Mesendoderm (in vitro differentiated cells): Measurements from ENCODE around the gene ZMYND8.

ENCODE experiments used
- DNase-seq: peaks from one replicate; pipeline ENCODE4 v3.0.0; 2013
- H2AK5ac ChIP-seq: 2 replicates; pipeline ENCODE4 v1.6.1; 2013; ENCODE audit warnings: low read length, inconsistent platforms
- H2BK120ac ChIP-seq: 2 replicates; pipeline ENCODE4 v1.6.1; 2013; ENCODE audit warnings: low read depth, mild to moderate bottlenecking, low read length, moderate library complexity, mixed read lengths
- H2BK15ac ChIP-seq: replicated peaks from 2 replicates; pipeline ENCODE4 v1.6.1; 2013; ENCODE audit warnings: low read depth, mild to moderate bottlenecking, moderate library complexity
- H2BK5ac ChIP-seq: 2 replicates; pipeline ENCODE4 v1.6.1; 2013; ENCODE audit warnings: low read length, inconsistent platforms
- H3K18ac ChIP-seq: 2 replicates; pipeline ENCODE4 v1.6.1; 2013; ENCODE audit warnings: mild to moderate bottlenecking, low read length, mixed read lengths
- H3K23ac ChIP-seq: one replicate; pipeline ENCODE4 v1.6.1; 2013; ENCODE audit warnings: low read length
- H3K27ac ChIP-seq: 2 replicates; pipeline ENCODE4 v1.5.1; 2013; ENCODE audit warnings: low read depth, mild to moderate bottlenecking, inconsistent platforms, low read length, moderate library complexity
- H3K27me3 ChIP-seq: 2 replicates; pipeline ENCODE4 v1.6.1; 2013; ENCODE audit warnings: low read length, control low read depth, mild to moderate bottlenecking, inconsistent platforms; ENCODE audit not compliant: insufficient read depth, poor library complexity
- H3K36me3 ChIP-seq: 2 replicates; pipeline ENCODE4 v1.6.1; 2013; ENCODE audit warnings: low read length, inconsistent platforms; ENCODE audit not compliant: control insufficient read depth, insufficient read depth
- H3K4ac ChIP-seq: one replicate; pipeline ENCODE4 v1.6.1; 2013; ENCODE audit warnings: low read depth, mild to moderate bottlenecking, low read length, moderate library complexity
- H3K4me1 ChIP-seq: 2 replicates; pipeline ENCODE4 v1.6.1; 2013; ENCODE audit warnings: low read depth, low read length, inconsistent platforms; ENCODE audit not compliant: control insufficient read depth
- H3K4me2 ChIP-seq: 2 replicates; pipeline ENCODE4 v1.6.1; 2013; ENCODE audit warnings: low read length
- H3K4me3 ChIP-seq: 2 replicates; pipeline ENCODE4 v1.5.1; 2013; ENCODE audit warnings: mild to moderate bottlenecking, low read length
- H3K56ac ChIP-seq: one replicate; pipeline ENCODE4 v1.6.1; 2013; ENCODE audit warnings: low read length
- H3K79me1 ChIP-seq: 2 replicates; pipeline ENCODE4 v1.6.1; 2013; ENCODE audit warnings: low read length, inconsistent platforms
- H3K79me2 ChIP-seq: 2 replicates; pipeline ENCODE4 v1.6.1; 2013; ENCODE audit warnings: mild to moderate bottlenecking, low read length; ENCODE audit not compliant: control insufficient read depth, insufficient read depth
- H3K9ac ChIP-seq: 2 replicates; pipeline ENCODE4 v1.6.1; 2013; ENCODE audit warnings: low read length, inconsistent platforms
- H4K5ac ChIP-seq: one replicate; pipeline ENCODE4 v1.6.1; 2013; ENCODE audit warnings: low read length
- H4K8ac ChIP-seq: one replicate; pipeline ENCODE4 v1.6.1; 2013; ENCODE audit warnings: low read depth, mild to moderate bottlenecking, control low read depth, low read length, moderate library complexity
- WGBS: extraction: QIAGEN DNeasy Blood & Tissue Kit; methylation state at CpG from one replicate; pipeline ENCODE4 v1.1.7; 2013; ENCODE audit warnings: low lambda C conversion rate, missing lambda C conversion rate; ENCODE audit not compliant: insufficient coverage; ENCODE audit errors: extremely low coverage; 5-methylcytosine and 5-hydroxymethylcytosine counted together

Gene ZMYND8

GRCh38 chr20:47304287-47304686, 52.2 kb downstream of the ZMYND8 start:
- Histone ChIP-seq H3K4me1 (peaks cover 18% of the 10 kb centered on the region), H3K4ac (peak overlapping the region; percentile 41), H3K9ac (peak overlapping the region; percentile 22), H3K23ac (peak overlapping the region; percentile 1), H2BK120ac (no peak overlapping the region), H3K79me1 (peaks cover 2% of the 10 kb centered on the region), H3K27me3 (no peaks in the 10 kb centered on the region), H3K18ac (no peak overlapping the region), H3K36me3 (peaks cover 5% of the 10 kb centered on the region), H2BK5ac (peak overlapping the region; percentile 62), H3K27ac (no peak overlapping the region), H3K4me2 (no peak overlapping the region), H2BK15ac (no peak overlapping the region), H4K5ac (no peak overlapping the region), H3K79me2 (peaks cover 11% of the 10 kb centered on the region), H2AK5ac (peak overlapping the region; percentile 87), H3K4me3 (no peak overlapping the region), H3K56ac (peak overlapping the region; percentile 58), H4K8ac (no peak overlapping the region)
- WGBS = no CpG with 5 or more reads among the region's 3 CpGs
- no peak for DNase-seq

GRCh38 chr20:47303736-47304135, 52.8 kb downstream of the ZMYND8 start:
- no peaks in the 10 kb centered on the region for H3K27me3 ChIP-seq
- no peak for DNase-seq
- peaks cover 2% of the 10 kb centered on the region for H3K79me1 ChIP-seq
- H3K27ac ChIP-seq = peak overlapping the region; percentile 72
- peak overlapping the region; percentile 70 for H3K56ac ChIP-seq
- H2BK15ac ChIP-seq = no peak overlapping the region
- H2BK5ac ChIP-seq = no peak overlapping the region
- H3K36me3 ChIP-seq = peaks cover 1% of the 10 kb centered on the region
- H3K9ac ChIP-seq = no peak overlapping the region
- no peak overlapping the region for H3K4ac ChIP-seq
- peaks cover 9% of the 10 kb centered on the region for H3K79me2 ChIP-seq
- H4K5ac ChIP-seq = no peak overlapping the region
- no peak overlapping the region for H4K8ac ChIP-seq
- no peak overlapping the region for H3K4me2 ChIP-seq
- H3K4me3 ChIP-seq = no peak overlapping the region
- no peak overlapping the region for H2AK5ac ChIP-seq
- H3K18ac ChIP-seq = peak overlapping the region; percentile 71
- no peak overlapping the region for H3K23ac ChIP-seq
- peaks cover 18% of the 10 kb centered on the region for H3K4me1 ChIP-seq
- WGBS = no CpG with 5 or more reads among the region's 2 CpGs
- no peak overlapping the region for H2BK120ac ChIP-seq

- no peak overlapping the region for H3K27ac ChIP-seq
- H2BK15ac ChIP-seq = no peak overlapping the region
- peaks cover 18% of the 10 kb centered on the region for H3K4me1 ChIP-seq
- no peak overlapping the region for H3K18ac ChIP-seq
- H3K79me2 ChIP-seq = peaks cover 4% of the 10 kb centered on the region
- no peak overlapping the region for H2AK5ac ChIP-seq
- H4K5ac ChIP-seq = no peak overlapping the region
- H4K8ac ChIP-seq = no peak overlapping the region
- no peaks in the 10 kb centered on the region for H3K27me3 ChIP-seq
- no peak overlapping the region for H2BK5ac ChIP-seq
- no peak for DNase-seq
- no peak overlapping the region for H3K9ac ChIP-seq
- WGBS = no CpG with 5 or more reads among the region's 4 CpGs
- H3K4me3 ChIP-seq = no peak overlapping the region
- peaks cover 4% of the 10 kb centered on the region for H3K79me1 ChIP-seq
- no peak overlapping the region for H3K4ac ChIP-seq
- no peak overlapping the region for H3K23ac ChIP-seq
- no peak overlapping the region for H2BK120ac ChIP-seq
- no peaks in the 10 kb centered on the region for H3K36me3 ChIP-seq
- H3K4me2 ChIP-seq = no peak overlapping the region
- no peak overlapping the region for H3K56ac ChIP-seq
Observed at GRCh38 chr20:47300071-47300470, 56.4 kb downstream of the ZMYND8 start.

- no peaks in the 10 kb centered on the region for H3K79me2 ChIP-seq
- no peak overlapping the region for H4K5ac ChIP-seq
- H3K27ac ChIP-seq = no peak overlapping the region
- DNase-seq = no peak
- H3K4ac ChIP-seq = no peak overlapping the region
- no peak overlapping the region for H3K56ac ChIP-seq
- no peak overlapping the region for H2AK5ac ChIP-seq
- H2BK120ac ChIP-seq = no peak overlapping the region
- H3K27me3 ChIP-seq = no peaks in the 10 kb centered on the region
- H2BK5ac ChIP-seq = no peak overlapping the region
- no peak overlapping the region for H4K8ac ChIP-seq
- H3K9ac ChIP-seq = no peak overlapping the region
- no peak overlapping the region for H2BK15ac ChIP-seq
- no peak overlapping the region for H3K23ac ChIP-seq
- no peak overlapping the region for H3K18ac ChIP-seq
- H3K4me1 ChIP-seq = peaks cover 8% of the 10 kb centered on the region
- no CpG with 5 or more reads among the region's 8 CpGs for WGBS
- no peak overlapping the region for H3K4me2 ChIP-seq
- H3K4me3 ChIP-seq = no peak overlapping the region
- peaks cover 2% of the 10 kb centered on the region for H3K79me1 ChIP-seq
- no peaks in the 10 kb centered on the region for H3K36me3 ChIP-seq
Observed at GRCh38 chr20:47298624-47299023, 57.9 kb downstream of the ZMYND8 start.

GRCh38 chr20:47297746-47298145, 58.8 kb downstream of the ZMYND8 start:
- Histone ChIP-seq H4K5ac (no peak overlapping the region), H3K4ac (no peak overlapping the region), H2BK120ac (no peak overlapping the region), H2BK5ac (no peak overlapping the region), H2BK15ac (no peak overlapping the region), H3K36me3 (no peaks in the 10 kb centered on the region), H3K4me3 (no peak overlapping the region), H3K27me3 (no peaks in the 10 kb centered on the region), H3K9ac (no peak overlapping the region), H3K79me2 (no peaks in the 10 kb centered on the region), H2AK5ac (no peak overlapping the region), H3K4me2 (no peak overlapping the region), H4K8ac (no peak overlapping the region), H3K79me1 (peaks cover 2% of the 10 kb centered on the region), H3K27ac (no peak overlapping the region), H3K56ac (no peak overlapping the region), H3K4me1 (peaks cover 3% of the 10 kb centered on the region), H3K18ac (no peak overlapping the region), H3K23ac (no peak overlapping the region)
- no CpG with 5 or more reads among the region's 4 CpGs for whole genome bisulfite sequencing
- no peak for DNase-seq

GRCh38 chr20:47296950-47297349, 59.5 kb downstream of the ZMYND8 start:
- peak; percentile 38 for DNase-seq
- H3K9ac ChIP-seq = no peak overlapping the region
- H2BK5ac ChIP-seq = no peak overlapping the region
- no peaks in the 10 kb centered on the region for H3K4me1 ChIP-seq
- no peak overlapping the region for H4K8ac ChIP-seq
- H3K23ac ChIP-seq = no peak overlapping the region
- WGBS = no CpG with 5 or more reads among the region's 6 CpGs
- no peak overlapping the region for H2BK120ac ChIP-seq
- H2AK5ac ChIP-seq = no peak overlapping the region
- no peak overlapping the region for H3K4ac ChIP-seq
- no peak overlapping the region for H3K18ac ChIP-seq
- H2BK15ac ChIP-seq = no peak overlapping the region
- H3K56ac ChIP-seq = no peak overlapping the region
- no peaks in the 10 kb centered on the region for H3K79me2 ChIP-seq
- no peak overlapping the region for H4K5ac ChIP-seq
- H3K36me3 ChIP-seq = no peaks in the 10 kb centered on the region
- H3K27ac ChIP-seq = no peak overlapping the region
- no peak overlapping the region for H3K4me3 ChIP-seq
- H3K4me2 ChIP-seq = no peak overlapping the region
- peaks cover 2% of the 10 kb centered on the region for H3K79me1 ChIP-seq
- H3K27me3 ChIP-seq = no peaks in the 10 kb centered on the region
